CD4-positive, alpha-beta T cell treated with Interleukin-17A for 4 hours (primary cell): ENCODE results near the gene TXNDC8.

ENCODE experiments used
- DNase-seq: peaks from one replicate; pipeline ENCODE4 v3.0.0-alpha.2; 2020; ENCODE audit warnings: mixed read lengths

The TXNDC8 gene

GRCh38 chr9:110276781-110277180 lies 60.9 kb downstream of the TXNDC8 start:
- DNase-seq: no peak

DNA sequence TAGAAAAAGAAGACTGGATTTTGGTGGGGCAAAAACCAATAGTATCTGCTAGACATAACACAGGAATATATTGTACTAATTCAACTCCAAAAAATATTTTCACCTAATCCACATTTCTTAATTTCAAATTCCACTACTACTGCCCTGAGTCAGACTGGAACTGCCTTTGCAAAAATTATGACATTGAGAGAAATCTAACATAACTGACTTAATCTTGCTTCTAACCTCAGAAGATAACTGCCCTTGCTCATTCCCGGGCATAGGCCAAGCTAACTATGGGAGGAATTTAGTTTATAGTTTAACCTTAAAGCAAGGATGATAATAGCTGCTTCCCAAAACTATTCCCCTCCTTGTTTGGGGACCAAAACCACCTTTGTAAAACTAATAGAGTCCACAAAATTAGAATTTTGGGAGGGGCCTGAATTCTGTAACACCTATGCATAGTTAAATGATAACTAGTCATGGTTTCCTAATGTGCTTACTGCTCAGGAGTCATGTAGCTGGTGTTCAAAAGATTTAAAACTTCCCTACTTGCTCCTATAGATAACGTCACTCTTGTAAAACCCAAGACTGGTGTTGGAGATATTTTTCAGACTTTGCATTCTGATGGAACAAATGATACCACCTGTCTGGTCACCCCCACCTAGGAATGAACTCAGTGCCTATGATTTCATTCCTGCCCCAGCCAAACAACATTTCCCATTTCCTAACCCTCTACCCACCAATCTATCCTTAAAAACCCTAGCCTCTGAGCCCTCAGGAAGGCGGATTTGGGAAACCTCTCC lies 67.3 kb downstream of the TXNDC8 start:
- DNase-seq: no peak

DNA sequence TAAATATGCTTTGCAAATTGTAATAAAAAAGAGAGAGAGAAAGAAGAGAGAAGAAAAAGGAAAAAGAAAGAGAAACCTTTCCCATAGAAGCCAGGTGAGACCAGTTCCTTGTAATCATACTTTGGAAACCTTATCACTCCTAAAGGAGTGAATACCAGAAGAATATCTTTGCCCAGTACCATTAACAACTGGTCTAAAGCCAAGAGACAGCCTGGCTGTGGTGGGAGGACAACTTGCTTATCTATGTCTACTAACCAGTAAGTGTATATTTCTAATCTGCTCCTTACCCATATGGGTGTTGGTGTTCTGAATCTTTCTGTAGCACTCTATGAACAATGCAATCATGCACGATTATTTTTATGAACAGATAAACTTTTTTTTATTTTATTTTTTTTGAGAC lies 70.9 kb downstream of the TXNDC8 start:
- DNase-seq: no peak

- no peak for DNase-seq
Observed at GRCh38 chr9:110261632-110262031, 76.0 kb downstream of the TXNDC8 start.

DNA sequence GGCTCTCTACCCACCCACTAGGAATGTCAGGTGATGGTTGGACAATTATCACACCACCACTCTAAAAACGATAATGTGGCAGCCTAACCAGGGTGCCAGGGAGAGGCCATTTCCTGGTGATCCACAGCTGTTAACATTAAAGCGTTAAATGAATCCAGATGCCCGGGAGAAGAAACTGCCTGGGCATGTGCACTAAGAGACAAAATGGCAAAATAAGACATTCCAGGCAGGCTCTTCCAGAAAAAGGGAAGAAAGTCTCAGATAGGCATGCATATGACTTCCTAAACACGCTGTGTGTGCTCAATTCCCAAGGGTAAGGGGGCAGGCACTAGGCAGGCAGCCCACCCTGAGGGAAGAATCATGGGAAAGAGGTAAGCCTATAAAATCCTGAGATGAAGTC lies 76.8 kb downstream of the TXNDC8 start:
- DNase-seq: no peak

DNA sequence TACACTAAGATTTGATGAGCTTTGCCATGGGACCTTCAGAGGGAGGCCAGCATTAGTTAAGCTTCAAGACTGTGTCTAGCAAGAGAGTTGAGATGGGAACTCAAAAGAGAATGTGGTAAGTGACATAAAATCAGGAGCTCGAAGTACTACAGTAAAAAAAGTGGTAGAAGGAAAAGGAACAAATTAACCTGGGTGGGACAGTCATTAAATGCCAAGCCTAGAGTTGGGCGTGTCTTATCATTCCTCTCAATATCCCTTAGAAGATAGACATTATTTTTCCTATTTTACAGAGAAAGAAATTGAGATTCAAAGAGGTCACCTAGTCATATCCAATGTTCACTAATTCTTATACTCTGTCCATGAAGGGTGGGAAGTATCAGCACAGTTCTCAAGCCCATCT lies 78.1 kb downstream of the TXNDC8 start:
- no peak for DNase-seq

GRCh38 chr9:110258690-110259091 lies 79.0 kb downstream of the TXNDC8 start:
- no peak for DNase-seq

DNA sequence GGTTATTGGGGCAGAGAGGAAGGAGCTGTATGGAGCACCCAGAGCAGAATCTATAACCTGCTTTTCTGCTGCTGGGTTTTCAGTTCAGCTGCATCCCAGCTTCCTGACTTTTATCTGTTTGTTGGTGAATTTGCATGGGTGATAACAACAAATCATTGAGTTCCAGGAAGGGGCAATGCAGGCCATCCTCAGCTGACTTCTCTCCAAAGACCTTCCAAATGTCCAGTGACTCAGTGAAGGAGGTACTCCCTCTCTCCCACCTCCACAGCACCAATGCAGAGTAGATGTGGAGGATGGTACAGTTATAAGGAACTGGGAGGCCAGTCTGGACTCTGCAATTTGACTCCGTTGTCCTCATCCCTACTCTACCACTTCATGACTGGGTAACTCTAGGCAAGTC lies 79.7 kb downstream of the TXNDC8 start:
- no peak for DNase-seq

GRCh38 chr9:110257097-110257841 lies 80.4 kb downstream of the TXNDC8 start:
- peak; percentile 8 for DNase-seq

DNA sequence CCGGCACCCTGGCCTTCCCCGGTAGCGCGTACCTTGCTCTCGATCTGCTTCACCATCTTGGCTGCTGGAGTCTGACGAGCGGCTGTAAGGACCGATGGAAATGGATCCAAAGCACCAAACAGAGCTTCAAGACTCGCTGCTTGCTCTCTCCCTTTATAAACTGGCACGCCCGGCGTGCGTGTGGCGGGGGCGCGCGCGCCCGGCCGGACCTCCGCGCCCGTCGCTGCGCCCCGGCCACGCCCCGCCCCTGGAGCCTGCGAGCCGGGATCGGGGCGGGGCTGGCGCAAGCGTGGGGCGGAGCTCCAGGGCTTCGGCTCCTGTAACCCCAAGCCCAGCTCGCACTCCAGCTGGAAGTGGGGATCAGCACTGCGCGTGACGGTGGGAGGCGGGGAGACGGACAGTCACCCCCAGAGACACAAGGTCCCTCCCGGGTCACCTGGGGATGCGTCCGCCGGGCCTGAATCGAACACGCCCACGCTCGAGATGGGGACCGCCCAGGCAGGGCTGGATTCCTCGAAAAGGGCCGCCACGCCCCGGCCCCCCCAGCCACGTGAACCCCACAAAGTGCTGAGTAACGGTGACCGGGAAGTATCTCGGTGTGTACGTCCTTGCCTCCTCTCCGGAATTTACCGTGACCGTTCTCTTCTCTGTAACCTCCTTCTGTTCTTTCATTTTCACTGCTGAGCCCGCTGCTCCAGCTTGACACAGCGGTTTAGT lies 81.1 kb downstream of the TXNDC8 start, which contains the start of gene TXN:
TXN (minus strand) TSS at position 128 of the 717 bp plus-strand sequence; CDS start at position 56, 72 bp downstream.
- DNase-seq: peak; percentile 89

GRCh38 chr9:110255463-110256379 lies 81.9 kb downstream of the TXNDC8 start:
- peak; percentile 43 for DNase-seq

GRCh38 chr9:110255034-110255462 lies 82.6 kb downstream of the TXNDC8 start:
- peak; percentile 14 for DNase-seq

DNA sequence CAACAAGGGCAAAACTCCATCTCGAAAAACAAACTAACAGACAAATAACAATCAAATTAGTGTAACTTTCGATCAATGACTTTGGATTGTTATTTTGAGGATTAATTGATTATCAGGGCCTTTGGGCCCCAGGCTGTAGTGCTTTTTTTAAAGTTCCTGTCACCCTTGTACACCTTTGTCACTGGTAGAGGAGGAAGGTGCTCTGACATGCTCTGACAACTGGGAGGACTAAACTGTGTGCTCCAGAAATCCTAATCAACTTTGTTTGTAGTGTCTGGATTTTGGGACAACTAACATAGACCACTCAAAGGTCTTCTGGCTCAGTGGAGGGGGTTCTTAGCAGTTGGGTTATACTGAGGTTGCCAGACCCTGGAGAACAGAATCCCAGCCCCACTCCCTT lies 83.2 kb downstream of the TXNDC8 start:
- no peak for DNase-seq
